Stimulated activated naive CD8-positive, alpha-beta T cell treated with anti-CD3 and anti-CD28 coated beads, Interleukin-15, Interleukin-2, amounts not matched to agents 100 ng/mL and 50 ng/mL, for 24 hours (primary cell): Measurements from ENCODE around the gene AXIN2.
"Not testable (repeated sequence)": the region's sequence is repeated elsewhere in the genome, so short reads cannot be mapped to it uniquely, and the experiment has no call there.

Experiments
- H3K27ac Mint-ChIP-seq: one replicate; pipeline ENCODE4 v1.8.0; 2021; ENCODE audit warnings: mild to moderate bottlenecking, mixed read lengths
- H3K27me3 Mint-ChIP-seq: one replicate; pipeline ENCODE4 v1.8.0; 2021; ENCODE audit warnings: mixed read lengths
- H3K36me3 Mint-ChIP-seq: one replicate; pipeline ENCODE4 v1.8.0; 2021; ENCODE audit warnings: low read depth, mixed read lengths
- H3K4me1 Mint-ChIP-seq: one replicate; pipeline ENCODE4 v1.8.0; 2021; ENCODE audit warnings: low read depth, mixed read lengths
- H3K4me3 Mint-ChIP-seq: one replicate; pipeline ENCODE4 v1.8.0; 2021; ENCODE audit warnings: mild to moderate bottlenecking, mixed read lengths
- H3K9me3 Mint-ChIP-seq: one replicate; pipeline ENCODE4 v1.8.0; 2021; ENCODE audit warnings: mixed read lengths

AXIN2 gene

GRCh38 chr17:65509032-65509431, 52.4 kb downstream of the AXIN2 start:
- H3K36me3 Mint-ChIP-seq = no peaks in the 10 kb centered on the region
- H3K27me3 Mint-ChIP-seq = no peaks in the 10 kb centered on the region
- H3K27ac Mint-ChIP-seq = no peak overlapping the region
- no peak overlapping the region for H3K4me3 Mint-ChIP-seq
- H3K4me1 Mint-ChIP-seq = peaks cover 2% of the 10 kb centered on the region
- no peaks in the 10 kb centered on the region for H3K9me3 Mint-ChIP-seq

- not testable (repeated sequence) for H3K36me3 Mint-ChIP-seq, H3K27ac Mint-ChIP-seq, H3K4me1 Mint-ChIP-seq, H3K9me3 Mint-ChIP-seq, H3K27me3 Mint-ChIP-seq, H3K4me3 Mint-ChIP-seq
Observed at GRCh38 chr17:65504673-65505072, 56.8 kb downstream of the AXIN2 start.

- Mint-ChIP-seq H3K9me3 (no peaks in the 10 kb centered on the region), H3K27ac (no peak overlapping the region), H3K4me1 (no peaks in the 10 kb centered on the region), H3K4me3 (no peak overlapping the region), H3K27me3 (no peaks in the 10 kb centered on the region), H3K36me3 (no peaks in the 10 kb centered on the region)
Observed at GRCh38 chr17:65504141-65504540, 57.3 kb downstream of the AXIN2 start.

DNA sequence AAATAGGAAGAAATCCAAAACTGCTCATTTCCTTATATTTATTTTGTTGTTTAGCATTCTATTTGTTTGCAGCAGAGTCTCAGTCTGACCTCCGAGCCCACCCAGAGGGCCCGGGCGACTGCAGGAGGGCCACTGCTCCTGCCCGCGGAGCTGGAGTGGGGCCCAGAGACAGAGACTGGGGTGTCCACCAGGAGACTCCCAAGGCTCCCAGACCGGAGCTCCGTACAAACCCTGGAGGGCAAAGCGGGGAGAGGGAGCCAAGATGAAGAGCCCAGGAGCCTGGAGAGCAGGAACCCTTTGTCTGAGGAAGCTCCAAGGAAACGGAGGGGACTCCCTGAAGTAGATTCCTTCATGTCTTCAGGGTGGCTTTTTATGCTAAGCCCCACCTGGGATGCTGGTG, 57.9 kb downstream of the AXIN2 start:
- Mint-ChIP-seq H3K4me3 (no peak overlapping the region), H3K36me3 (no peaks in the 10 kb centered on the region), H3K9me3 (no peaks in the 10 kb centered on the region), H3K4me1 (no peaks in the 10 kb centered on the region), H3K27ac (no peak overlapping the region), H3K27me3 (no peaks in the 10 kb centered on the region)

- H3K27ac Mint-ChIP-seq = no peak overlapping the region
Observed at GRCh38 chr17:65498816-65499215, 62.6 kb downstream of the AXIN2 start.

DNA sequence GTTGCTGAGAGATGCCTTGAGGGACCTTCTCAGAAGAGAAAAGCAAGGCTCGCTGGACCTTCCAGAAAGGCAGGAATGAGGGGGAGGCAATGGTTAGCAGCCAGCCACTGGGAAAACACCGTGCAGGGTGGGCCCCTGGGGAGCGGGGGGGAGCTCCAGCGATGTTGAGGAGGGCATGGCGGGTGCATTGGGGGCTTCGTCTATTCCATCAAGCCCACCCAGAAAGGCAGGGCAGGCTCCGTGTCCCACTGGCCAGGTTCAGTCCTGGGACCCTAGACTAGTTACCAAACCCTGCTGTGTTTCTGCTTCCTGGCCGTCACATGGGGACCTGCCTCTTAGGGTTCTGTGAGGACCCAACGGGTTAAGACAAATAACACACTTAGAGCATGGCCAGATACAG, 64.6 kb downstream of the AXIN2 start:
- Mint-ChIP-seq H3K27me3 (peaks cover 14% of the 10 kb centered on the region), H3K36me3 (no peaks in the 10 kb centered on the region), H3K9me3 (no peaks in the 10 kb centered on the region), H3K4me3 (no peak overlapping the region), H3K4me1 (peaks cover 10% of the 10 kb centered on the region), H3K27ac (no peak overlapping the region)

More at GRCh38 chr17:65498816-65499215, 62.6 kb downstream of the AXIN2 start:
- no peaks in the 10 kb centered on the region for H3K36me3 Mint-ChIP-seq
- no peaks in the 10 kb centered on the region for H3K9me3 Mint-ChIP-seq
- no peak overlapping the region for H3K4me3 Mint-ChIP-seq
- peaks cover 14% of the 10 kb centered on the region for H3K27me3 Mint-ChIP-seq
- peaks cover 10% of the 10 kb centered on the region for H3K4me1 Mint-ChIP-seq

- Mint-ChIP-seq H3K27ac (no peak overlapping the region), H3K4me1 (peaks cover 10% of the 10 kb centered on the region), H3K36me3 (no peaks in the 10 kb centered on the region), H3K27me3 (peaks cover 17% of the 10 kb centered on the region), H3K4me3 (no peak overlapping the region), H3K9me3 (no peaks in the 10 kb centered on the region)
Observed at GRCh38 chr17:65495122-65496055, 66.1 kb downstream of the AXIN2 start.

GRCh38 chr17:65489413-65490155, 71.9 kb downstream of the AXIN2 start:
- Mint-ChIP-seq H3K27ac (no peak overlapping the region), H3K36me3 (no peaks in the 10 kb centered on the region), H3K4me1 (peaks cover 5% of the 10 kb centered on the region), H3K27me3 (peaks cover 12% of the 10 kb centered on the region), H3K9me3 (no peaks in the 10 kb centered on the region), H3K4me3 (no peak overlapping the region)

- H3K4me3 Mint-ChIP-seq = no peak overlapping the region
- H3K36me3 Mint-ChIP-seq = no peaks in the 10 kb centered on the region
- H3K27ac Mint-ChIP-seq = no peak overlapping the region
- H3K9me3 Mint-ChIP-seq = no peaks in the 10 kb centered on the region
- H3K27me3 Mint-ChIP-seq = peaks cover 9% of the 10 kb centered on the region
- peaks cover 5% of the 10 kb centered on the region for H3K4me1 Mint-ChIP-seq
Observed at GRCh38 chr17:65488665-65489064, 72.8 kb downstream of the AXIN2 start.

- Mint-ChIP-seq H3K36me3 (no peaks in the 10 kb centered on the region), H3K4me3 (no peak overlapping the region), H3K27ac (no peak overlapping the region), H3K27me3 (peaks cover 9% of the 10 kb centered on the region), H3K9me3 (no peaks in the 10 kb centered on the region), H3K4me1 (peaks cover 5% of the 10 kb centered on the region)
Observed at GRCh38 chr17:65487990-65488389, 73.5 kb downstream of the AXIN2 start.

DNA sequence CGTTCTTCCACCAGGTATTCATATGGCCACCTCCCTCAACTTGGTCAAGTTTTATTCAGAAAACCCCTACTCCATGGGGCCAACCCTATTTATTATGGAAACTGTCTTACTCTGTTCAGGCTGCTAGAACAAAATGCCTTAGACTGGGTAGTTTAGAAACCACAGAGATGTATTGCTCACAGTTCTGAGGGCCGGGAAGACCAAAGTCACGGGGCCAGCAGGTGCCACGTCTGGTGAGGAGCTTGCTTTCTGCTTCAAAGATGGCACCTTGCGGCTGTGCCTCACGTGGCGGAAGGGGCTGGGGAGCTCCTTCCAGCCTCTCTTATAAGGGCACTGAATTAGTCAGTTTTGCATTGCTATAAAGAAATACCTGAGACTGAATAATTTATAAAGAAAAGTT, 74.3 kb downstream of the AXIN2 start:
- peaks cover 5% of the 10 kb centered on the region for H3K4me1 Mint-ChIP-seq
- no peaks in the 10 kb centered on the region for H3K9me3 Mint-ChIP-seq
- H3K4me3 Mint-ChIP-seq = no peak overlapping the region
- H3K27me3 Mint-ChIP-seq = peaks cover 9% of the 10 kb centered on the region
- H3K36me3 Mint-ChIP-seq = no peaks in the 10 kb centered on the region
- no peak overlapping the region for H3K27ac Mint-ChIP-seq

DNA sequence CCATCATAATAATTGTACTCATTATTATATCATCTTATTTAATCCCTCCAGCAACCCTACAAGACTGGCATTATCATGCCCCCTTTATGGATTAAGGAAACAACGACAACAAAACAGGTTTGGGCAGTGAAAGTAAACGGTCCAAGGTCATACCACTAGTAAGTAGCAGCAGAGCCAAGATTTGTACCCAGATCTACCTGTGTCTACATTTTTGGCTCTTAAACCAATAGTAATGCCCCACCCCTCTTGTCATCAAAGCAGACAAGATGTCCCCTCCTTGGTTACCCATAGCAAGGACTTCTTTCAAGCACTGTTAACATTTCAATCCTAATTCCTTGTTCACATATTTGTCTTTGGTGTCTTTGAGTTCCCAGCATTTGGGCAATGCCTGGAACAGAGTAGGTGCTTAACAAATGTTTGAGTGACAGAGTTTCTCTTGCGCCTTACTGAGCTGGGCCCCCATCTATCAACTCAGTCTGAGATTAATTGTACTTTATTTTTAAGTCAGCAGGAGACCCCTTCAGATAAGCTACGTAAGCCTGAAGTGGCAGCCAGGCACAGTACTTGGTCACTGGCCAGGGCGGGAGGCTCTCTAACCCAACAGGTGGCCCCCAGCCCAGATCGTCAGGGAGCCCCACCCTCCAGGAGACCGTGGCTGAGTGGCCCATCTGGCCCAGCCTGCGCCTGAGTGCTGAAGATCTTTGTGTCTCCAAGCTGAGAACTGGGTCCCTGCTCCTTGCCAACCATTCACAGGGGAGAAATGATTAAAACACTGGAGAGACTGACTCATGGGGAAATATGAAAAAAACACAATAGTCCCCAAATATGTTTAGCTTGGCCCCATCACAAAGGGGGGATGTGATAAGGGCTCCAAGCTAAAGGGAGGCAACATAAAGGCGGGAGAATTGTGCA, 75.8 kb downstream of the AXIN2 start:
- Mint-ChIP-seq H3K9me3 (no peaks in the 10 kb centered on the region), H3K36me3 (no peaks in the 10 kb centered on the region), H3K4me1 (peaks cover 5% of the 10 kb centered on the region), H3K4me3 (no peak overlapping the region), H3K27me3 (peaks cover 6% of the 10 kb centered on the region), H3K27ac (no peak overlapping the region)

GRCh38 chr17:65484405-65484804, 77.0 kb downstream of the AXIN2 start:
- not testable (repeated sequence) for H3K36me3 Mint-ChIP-seq, H3K27me3 Mint-ChIP-seq, H3K4me3 Mint-ChIP-seq, H3K9me3 Mint-ChIP-seq, H3K4me1 Mint-ChIP-seq, H3K27ac Mint-ChIP-seq

DNA sequence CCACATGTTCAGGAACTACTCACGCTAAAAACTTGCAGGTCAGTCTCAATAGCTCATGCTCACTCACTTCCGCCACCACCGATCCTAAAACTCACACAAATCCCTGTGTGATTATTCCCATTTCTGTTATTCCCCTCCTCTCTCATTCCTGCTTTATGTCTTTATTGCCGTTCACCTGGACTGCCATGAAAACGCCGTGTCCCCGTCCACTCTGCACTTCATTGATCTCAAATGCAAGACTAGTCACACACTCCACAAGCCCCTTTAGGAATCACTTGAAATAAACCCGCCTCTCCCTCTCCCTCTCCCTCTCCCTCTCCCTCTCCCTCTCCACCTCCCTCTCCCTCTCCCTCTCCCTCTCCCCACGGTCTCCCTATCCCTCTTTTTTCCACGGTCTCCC, 78.0 kb downstream of the AXIN2 start:
- Mint-ChIP-seq H3K36me3 (no peaks in the 10 kb centered on the region), H3K4me1 (peaks cover 5% of the 10 kb centered on the region), H3K9me3 (no peaks in the 10 kb centered on the region), H3K27ac (no peak overlapping the region), H3K27me3 (peaks cover 5% of the 10 kb centered on the region), H3K4me3 (no peak overlapping the region)

DNA sequence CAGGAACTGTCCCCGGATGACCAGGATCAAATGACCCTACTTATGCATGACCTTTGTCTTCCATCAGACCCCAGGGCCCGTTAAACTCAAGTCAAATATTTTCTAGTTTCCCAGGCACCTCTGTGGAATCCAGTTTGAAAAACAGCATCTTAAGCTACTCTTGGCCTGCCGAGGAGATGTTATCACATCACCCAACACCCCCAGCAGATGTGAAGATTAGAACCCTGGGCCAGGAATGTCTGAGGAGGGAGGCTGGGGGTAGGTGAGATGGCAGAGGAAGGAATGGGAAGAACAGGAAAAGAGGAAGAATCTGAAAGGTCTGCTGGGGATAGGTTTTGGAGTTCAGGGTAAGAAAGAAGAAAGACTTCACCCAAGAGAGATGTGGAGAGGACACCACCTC, 79.2 kb downstream of the AXIN2 start:
- peaks cover 5% of the 10 kb centered on the region for H3K4me1 Mint-ChIP-seq
- H3K4me3 Mint-ChIP-seq = no peak overlapping the region
- H3K27ac Mint-ChIP-seq = no peak overlapping the region
- peaks cover 5% of the 10 kb centered on the region for H3K27me3 Mint-ChIP-seq
- H3K36me3 Mint-ChIP-seq = no peaks in the 10 kb centered on the region
- H3K9me3 Mint-ChIP-seq = no peaks in the 10 kb centered on the region
